Right lobe of liver (tissue), 6 donors: ENCODE measurements around the gene CYP39A1. TPM values are rescaled to one million over a fixed set of nuclear protein-coding genes. Genes with fewer than 3 reads are reported as not detected.
A peak's percentile ranks its signal among the peaks of the same experiment; 100 is the strongest.

Experiments used
- ATAC-seq, 4 donors: fragments of 200-7000 bp; cut with Tn5 transposase; one replicate each; pipeline ENCODE4 v1.9.1; 2020; ENCODE audit warnings: mild to moderate bottlenecking in 4 of 4, moderate library complexity in 4 of 4
- DNase-seq, 3 donors: peaks; one replicate each; pipeline ENCODE4 v3.0.0-alpha.2; 2020
- H3K27ac ChIP-seq, 3 donors: fragments of 200-600 bp; one replicate each; pipeline ENCODE4 v1.8.0; 2022
- H3K27me3 ChIP-seq, 2 donors: fragments of 200-600 bp; one replicate each; pipeline ENCODE4 v1.8.0; 2022
- H3K36me3 ChIP-seq, 4 donors: fragments of 200-600 bp; sonication (generic) in 1 of 4; one replicate each; pipeline versions ENCODE4 v1.5.1 to v1.8.0; 2017 to 2022; ENCODE audit warnings: control low read depth in 1 of 4
- H3K4me1 ChIP-seq, 4 donors: fragments of 200-600 bp; sonication (generic) in 1 of 4; one replicate each; pipeline versions ENCODE4 v1.5.1 to v1.8.0; 2017 to 2022; ENCODE audit warnings: control low read depth in 1 of 4
- H3K4me3 ChIP-seq, 3 donors: fragments of 200-600 bp; one replicate each; pipeline ENCODE4 v1.8.0; 2022
- H3K9me3 ChIP-seq, 4 donors: fragments of 200-600 bp; sonication (generic) in 1 of 4; one replicate each; pipeline versions ENCODE4 v1.5.1 to v1.8.0; 2017 to 2022; ENCODE audit warnings: control low read depth in 1 of 4
- POLR2A ChIP-seq: fragments of 450-650 bp; IDR thresholded peaks from one replicate; pipeline ENCODE4 v1.6.1; 2017; ENCODE audit warnings: antibody characterized with exemption, mild to moderate bottlenecking
- whole genome bisulfite sequencing: methylation state at CpG from one replicate; pipeline ENCODE4 v1.1.6; 2018; ENCODE audit warnings: low coverage, low lambda C conversion rate; ENCODE audit not compliant: insufficient coverage; ENCODE audit errors: missing lambda C conversion rate; 5-methylcytosine and 5-hydroxymethylcytosine counted together
- intact Hi-C, 2 donors: fragments of 100-400 bp; cut with DNase I; formaldehyde crosslinking; loops; one replicate each; pipeline versions ENCODE4 v1.11.2 to v1.14.1; 2022
- total RNA-seq, 6 experiments: library from RNA; depleted of rRNA in 2 of 6; stranded (reverse); fragments of >200 nt in 2 of 6; fragmentation: NEBNext Ultra II Directional in 3 of 6; extraction: Animal tissue kit (Norgen Biotek cat#: 25700) in 3 of 6; gene quantifications; one replicate each; pipeline versions ENCODE4 v1.1.0 to v1.2.4, GENCODE V29; 2016 to 2023
- TF ChIP-seq, protein P1 (sequence below), 4 donors: fragments of 200-600 bp in 3 of 4; fragments of 450-650 bp in 1 of 4; IDR thresholded peaks; one replicate each; pipeline versions ENCODE4 v1.5.1 to v1.8.0; 2016 to 2022; ENCODE audit warnings: antibody characterized with exemption in 4 of 4, mild to moderate bottlenecking in 2 of 4
- donor health status: DM: no; HTN: yes; CAD: no.
- donor health status: DM: no; HTN: no; CAD: no.
- donor health status: DM: no; HTN: no; CAD: no.
- donor health status: DM: no; HTN: yes; CAD: no.
- donor health status: DM: no; HTN: yes; CAD: no.

Gene CYP39A1
- total RNA-seq, 6 experiments from 2014 or later, result 21.2 to 59.7 (median 37.2) TPM

DNA sequence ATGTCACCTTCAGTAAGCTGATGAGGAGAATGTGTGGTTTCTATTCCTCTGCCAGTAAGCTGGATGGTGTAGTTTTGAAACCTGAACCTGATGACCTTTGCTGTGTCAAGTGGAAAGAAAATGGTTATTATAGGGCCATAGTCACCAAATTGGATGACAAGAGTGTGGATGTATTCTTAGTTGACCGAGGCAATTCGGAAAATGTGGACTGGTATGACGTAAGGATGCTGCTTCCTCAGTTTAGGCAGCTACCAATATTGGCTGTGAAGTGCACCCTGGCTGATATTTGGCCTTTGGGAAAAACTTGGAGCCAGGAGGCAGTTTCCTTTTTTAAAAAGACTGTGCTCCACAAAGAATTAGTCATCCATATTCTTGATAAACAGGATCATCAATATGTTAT is 37.0 kb upstream of the CYP39A1 start:
- TF ChIP-seq, protein P1, sequence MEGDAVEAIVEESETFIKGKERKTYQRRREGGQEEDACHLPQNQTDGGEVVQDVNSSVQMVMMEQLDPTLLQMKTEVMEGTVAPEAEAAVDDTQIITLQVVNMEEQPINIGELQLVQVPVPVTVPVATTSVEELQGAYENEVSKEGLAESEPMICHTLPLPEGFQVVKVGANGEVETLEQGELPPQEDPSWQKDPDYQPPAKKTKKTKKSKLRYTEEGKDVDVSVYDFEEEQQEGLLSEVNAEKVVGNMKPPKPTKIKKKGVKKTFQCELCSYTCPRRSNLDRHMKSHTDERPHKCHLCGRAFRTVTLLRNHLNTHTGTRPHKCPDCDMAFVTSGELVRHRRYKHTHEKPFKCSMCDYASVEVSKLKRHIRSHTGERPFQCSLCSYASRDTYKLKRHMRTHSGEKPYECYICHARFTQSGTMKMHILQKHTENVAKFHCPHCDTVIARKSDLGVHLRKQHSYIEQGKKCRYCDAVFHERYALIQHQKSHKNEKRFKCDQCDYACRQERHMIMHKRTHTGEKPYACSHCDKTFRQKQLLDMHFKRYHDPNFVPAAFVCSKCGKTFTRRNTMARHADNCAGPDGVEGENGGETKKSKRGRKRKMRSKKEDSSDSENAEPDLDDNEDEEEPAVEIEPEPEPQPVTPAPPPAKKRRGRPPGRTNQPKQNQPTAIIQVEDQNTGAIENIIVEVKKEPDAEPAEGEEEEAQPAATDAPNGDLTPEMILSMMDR (IDR thresholded peaks at IDR 0.05), result no peak
- TF ChIP-seq POLR2A, result no peak
- 86% methylated on average over 3 of the region's 3 CpGs for WGBS
- Histone ChIP-seq H3K27me3 (no peaks in the 10 kb centered on the region), H3K4me3 (no peak overlapping the region), H3K27ac (no peak overlapping the region), H3K36me3 (no peaks in the 10 kb centered on the region), H3K9me3 (no peaks in the 10 kb centered on the region), H3K4me1 (peaks cover 0 to 14% (median 2%) of the 10 kb centered on the region in 4 donors)
- ATAC-seq (peak in 2 of 4 donors; percentile 35 to 40), DNase-seq (no peak)
- intact Hi-C loops, result no loop called here

DNA sequence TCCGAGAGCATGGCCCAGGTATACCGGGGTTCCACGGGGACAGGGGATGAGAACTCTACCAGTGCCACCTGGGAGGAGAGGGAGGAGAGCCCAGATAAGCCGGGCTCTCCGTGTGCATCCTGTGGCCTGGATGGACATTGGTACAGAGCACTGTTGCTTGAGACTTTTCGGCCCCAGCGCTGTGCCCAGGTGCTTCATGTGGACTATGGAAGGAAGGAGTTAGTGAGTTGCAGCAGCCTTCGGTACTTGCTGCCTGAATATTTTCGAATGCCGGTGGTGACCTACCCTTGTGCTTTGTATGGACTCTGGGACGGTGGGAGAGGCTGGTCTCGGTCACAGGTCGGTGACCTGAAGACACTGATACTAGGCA is 36.3 kb upstream of the CYP39A1 start:
- no peak overlapping the region for H3K27ac ChIP-seq
- peaks cover 0 to 14% (median 2%) of the 10 kb centered on the region in 4 donors for H3K4me1 ChIP-seq
- H3K4me3 ChIP-seq, result no peak overlapping the region
- DNase-seq, result no peak
- H3K36me3 ChIP-seq, result no peaks in the 10 kb centered on the region
- no peaks in the 10 kb centered on the region for H3K27me3 ChIP-seq
- WGBS, result 94% methylated on average over 3 of the region's 13 CpGs
- intact Hi-C loops, result no loop called here
- TF ChIP-seq POLR2A, result no peak
- TF ChIP-seq, protein P1 (IDR thresholded peaks at IDR 0.05), result no peak
- no peak for ATAC-seq
- no peaks in the 10 kb centered on the region for H3K9me3 ChIP-seq

DNA sequence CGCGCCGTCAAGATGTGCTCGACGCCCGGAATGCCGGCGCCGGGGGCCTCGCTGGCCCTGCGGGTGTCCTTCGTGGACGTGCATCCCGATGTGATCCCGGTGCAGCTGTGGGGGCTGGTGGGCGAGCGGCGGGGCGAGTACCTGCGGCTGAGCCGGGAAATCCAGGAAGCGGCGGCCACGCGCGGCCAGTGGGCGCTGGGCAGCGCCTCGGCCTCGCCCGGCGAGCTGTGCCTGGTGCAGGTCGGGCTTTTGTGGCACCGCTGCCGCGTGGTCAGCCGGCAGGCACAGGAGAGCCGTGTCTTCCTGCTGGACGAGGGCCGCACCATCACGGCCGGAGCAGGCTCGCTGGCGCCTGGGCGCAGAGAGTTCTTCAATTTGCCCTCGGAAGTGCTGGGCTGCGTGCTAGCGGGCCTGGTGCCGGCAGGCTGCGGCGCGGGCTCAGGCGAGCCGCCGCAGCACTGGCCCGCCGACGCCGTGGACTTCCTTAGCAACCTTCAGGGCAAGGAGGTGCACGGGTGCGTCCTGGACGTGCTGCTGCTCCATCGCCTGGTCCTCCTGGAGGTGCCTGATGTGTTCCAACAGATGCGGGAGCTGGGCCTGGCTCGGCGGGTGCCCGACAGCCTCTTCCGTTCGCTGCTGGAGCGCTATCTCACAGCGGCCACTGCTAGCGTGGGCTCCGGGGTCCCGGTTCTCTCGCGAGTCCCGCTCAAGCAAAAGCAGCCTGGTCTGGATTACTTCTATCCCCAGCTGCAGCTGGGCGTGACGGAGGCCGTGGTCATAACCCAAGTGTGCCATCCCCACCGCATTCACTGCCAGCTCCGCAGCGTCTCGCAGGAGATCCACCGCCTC is 35.7 kb upstream of the CYP39A1 start:
- H3K36me3 ChIP-seq, result no peaks in the 10 kb centered on the region
- TF ChIP-seq POLR2A, result no peak
- TF ChIP-seq, protein P1 (IDR thresholded peaks at IDR 0.05), result no peak
- intact Hi-C loops, result no loop called here
- no peaks in the 10 kb centered on the region for H3K27me3 ChIP-seq
- no peaks in the 10 kb centered on the region for H3K9me3 ChIP-seq
- DNase-seq (peak in 1 of 3 donors; percentile 42), ATAC-seq (no peak)
- H3K27ac ChIP-seq, result no peak overlapping the region
- no peak overlapping the region for H3K4me3 ChIP-seq
- peaks cover 0 to 14% (median 2%) of the 10 kb centered on the region in 4 donors for H3K4me1 ChIP-seq
- 94% methylated on average over 15 of the region's 85 CpGs for WGBS

DNA sequence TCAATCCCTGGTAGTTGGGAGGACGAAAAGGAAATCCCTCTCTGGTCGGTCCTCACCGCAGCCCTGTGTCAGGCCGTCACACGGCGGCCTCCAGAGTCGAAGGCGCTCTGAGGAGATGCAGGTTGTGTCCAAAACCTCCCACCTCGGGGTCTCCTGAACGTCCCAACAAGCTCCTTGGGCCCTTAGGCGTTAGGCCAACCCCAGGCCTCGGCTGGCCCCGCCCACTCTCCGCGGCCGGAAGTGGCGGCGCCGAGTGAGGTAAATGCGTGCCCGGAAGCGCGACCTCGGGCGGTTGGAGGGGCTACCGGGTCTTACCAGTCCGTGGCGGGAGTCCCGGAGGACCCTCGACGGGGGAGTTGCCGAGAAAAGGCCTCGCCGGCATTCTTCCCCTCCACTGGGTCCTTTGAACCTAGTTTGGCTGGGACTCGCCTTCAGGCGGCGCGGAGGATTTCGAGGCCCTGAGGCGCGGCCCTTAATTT is 35.0 kb upstream of the CYP39A1 start, which contains the start of gene TDRD6:
Gene TDRD6 (plus strand): TSS at position 267 of the 479 bp plus-strand sequence. CDS start 244 bp downstream, outside the sequence.
- no peak within 1 kb of the TSS for H3K27ac ChIP-seq
- H3K4me1 ChIP-seq, result peaks cover 0 to 14% (median 2%) of the 10 kb centered on the region in 4 donors
- no peak for ATAC-seq
- no peak for TF ChIP-seq POLR2A
- TF ChIP-seq, protein P1 (IDR thresholded peaks at IDR 0.05), result no peak
- intact Hi-C loops, result no loop called here
- no peak within 1 kb of the TSS for H3K4me3 ChIP-seq
- H3K36me3 ChIP-seq, result no peaks in the 10 kb centered on the region
- H3K27me3 ChIP-seq, result no peaks in the 10 kb centered on the region
- 100% methylated on average over 1 of the region's 41 CpGs for WGBS
- DNase-seq, result peak in 1 of 3 donors; percentile 42
- no peaks in the 10 kb centered on the region for H3K9me3 ChIP-seq
